Natural killer cell (primary cell): ENCODE results near the gene CCNL2. TPM values are rescaled to one million over a fixed set of nuclear protein-coding genes. Genes with fewer than 3 reads are reported as not detected.

Source experiments
- ATAC-seq, 3 donors: fragments of 150-1000 bp in 2 of 3; fragments of 200-7000 bp in 1 of 3; cut with Tn5 transposase; 1 replicate in 1 of 3; 2 replicates in 2 of 3; pipeline ENCODE4 v1.10.0; 2021; ENCODE audit warnings: mild to moderate bottlenecking in 2 of 3, moderate library complexity in 2 of 3
- DNase-seq, 2 donors: peaks; one replicate each; pipeline versions ENCODE4 v3.0.0 to v3.0.0-alpha.2; 2013 to 2021; ENCODE audit warnings: mixed read lengths in 1 of 2
- H3K27ac ChIP-seq: one replicate; pipeline ENCODE4 v1.5.1; 2013; ENCODE audit warnings: mild to moderate bottlenecking, low read length
- H3K27me3 ChIP-seq: one replicate; pipeline ENCODE4 v1.6.1; 2013; ENCODE audit warnings: low read length; ENCODE audit not compliant: control insufficient read depth, insufficient read depth
- H3K36me3 ChIP-seq: one replicate; pipeline ENCODE4 v1.6.1; 2013; ENCODE audit warnings: low read length; ENCODE audit not compliant: control insufficient read depth, insufficient read depth
- H3K4me1 ChIP-seq: one replicate; pipeline ENCODE4 v1.6.1; 2013; ENCODE audit warnings: low read length; ENCODE audit not compliant: control insufficient read depth, insufficient read depth
- H3K4me3 ChIP-seq: one replicate; pipeline ENCODE4 v1.5.1; 2013; ENCODE audit warnings: low read length
- H3K9me3 ChIP-seq: one replicate; pipeline ENCODE4 v1.6.1; 2013; ENCODE audit warnings: low read length; ENCODE audit not compliant: control insufficient read depth, insufficient read depth
- H3K27ac Mint-ChIP-seq, 2 donors: one replicate each; pipeline ENCODE4 v1.8.0; 2022; ENCODE audit warnings: mild to moderate bottlenecking in 2 of 2, mixed read lengths in 2 of 2, moderate library complexity in 1 of 2
- H3K27me3 Mint-ChIP-seq, 2 donors: one replicate each; pipeline ENCODE4 v1.8.0; 2022; ENCODE audit warnings: low read depth in 2 of 2, mixed read lengths in 2 of 2
- H3K36me3 Mint-ChIP-seq: one replicate; pipeline ENCODE4 v1.8.0; 2022; ENCODE audit warnings: mixed read lengths
- H3K4me1 Mint-ChIP-seq, 2 donors: one replicate each; pipeline ENCODE4 v1.8.0; 2022; ENCODE audit warnings: mixed read lengths in 2 of 2
- H3K4me3 Mint-ChIP-seq: one replicate; pipeline ENCODE4 v1.8.0; 2022; ENCODE audit warnings: mild to moderate bottlenecking, moderate library complexity, mixed read lengths
- H3K9me3 Mint-ChIP-seq, 2 donors: one replicate each; pipeline ENCODE4 v1.8.0; 2022; ENCODE audit warnings: mixed read lengths in 2 of 2
- CTCF ChIP-seq: fragments of 200-600 bp; IDR thresholded peaks from one replicate; pipeline ENCODE4 v1.8.0; 2022; ENCODE audit warnings: antibody characterized with exemption
- WGBS: methylation state at CpG from one replicate; pipeline ENCODE4 v1.1.7; 2013; ENCODE audit warnings: missing lambda C conversion rate; ENCODE audit not compliant: insufficient coverage; 5-methylcytosine and 5-hydroxymethylcytosine counted together
- intact Hi-C: fragments of 100-400 bp; cut with micrococcal nuclease; formaldehyde crosslinking; loops from one replicate; pipeline ENCODE4 v1.14.2; 2022
- total RNA-seq, 4 donors: library from RNA; stranded (reverse); fragments of 120-200 nt in 1 of 4; gene quantifications; one replicate each; pipeline versions ENCODE4 v1.2.3 to v1.2.4, GENCODE V29; 2013 to 2022

The CCNL2 gene
- total RNA-seq, 3 donors from 2014 or later (not counting 1 experiment from before 2014, with no cell fraction given), result 253 to 281 (median 274) TPM

- Histone ChIP-seq H3K9me3 (no peaks in the 10 kb centered on the region), H3K27ac (no peak overlapping the region), H3K27me3 (no peaks in the 10 kb centered on the region), H3K4me1 (no peaks in the 10 kb centered on the region), H3K4me3 (no peak overlapping the region), H3K36me3 (peaks cover 2% of the 10 kb centered on the region)
- Mint-ChIP-seq H3K9me3 (no peaks in the 10 kb centered on the region), H3K27me3 (no peaks in the 10 kb centered on the region), H3K4me3 (no peak overlapping the region), H3K4me1 (no peaks in the 10 kb centered on the region), H3K27ac (no peak overlapping the region), H3K36me3 (no peaks in the 10 kb centered on the region)
- WGBS, result 93% methylated on average over 21 of the region's 21 CpGs
- DNase-seq (no peak), ATAC-seq (no peak)
- no peak for TF ChIP-seq CTCF
- intact Hi-C loops, result no loop called here
Observed at GRCh38 chr1:1335792-1336248, 63.3 kb downstream of the CCNL2 start.

Other genes starting within 250 kb of the CCNL2 start
- 1 to 10 TPM in 2 of 3 donors, under 1 TPM in 1; 0.23 to 1.7 (median 1.7) TPM for gene TTLL10, start 225.5 kb downstream of the CCNL2 start, total RNA-seq
- gene TNFRSF18, start 192.7 kb downstream of the CCNL2 start, total RNA-seq, result 10 to 100 TPM; 40.3 to 81.9 (median 54.7) TPM
- gene TNFRSF4, start 185.2 kb downstream of the CCNL2 start, total RNA-seq, result 10 to 100 TPM; 14.3 to 26.5 (median 15.7) TPM
- 100 to 1,000 TPM; 176 to 211 (median 184) TPM for gene SDF4, start 167.3 kb downstream of the CCNL2 start, total RNA-seq
- 10 to 100 TPM; 13.7 to 16.5 (median 16.3) TPM for gene B3GALT6, start 167.1 kb downstream of the CCNL2 start, total RNA-seq
- 1 to 10 TPM; 2.6 to 4.1 (median 4.1) TPM for gene C1QTNF12, start 152.6 kb downstream of the CCNL2 start, total RNA-seq
- 10 to 100 TPM; 66.0 to 84.2 (median 78.1) TPM for gene UBE2J2, start 125.5 kb downstream of the CCNL2 start, total RNA-seq
- 10 to 100 TPM in 1 of 3 donors, 1 to 10 TPM in 2; 6.9 to 13.1 (median 9.4) TPM for gene SCNN1D, start 118.9 kb downstream of the CCNL2 start, total RNA-seq
- gene ACAP3, start 91.4 kb downstream of the CCNL2 start, total RNA-seq, result 10 to 100 TPM; 56.1 to 59.7 (median 59.0) TPM
- gene PUSL1, start 90.7 kb downstream of the CCNL2 start, total RNA-seq, result 10 to 100 TPM; 11.1 to 13.0 (median 12.9) TPM
- gene INTS11, start 74.7 kb downstream of the CCNL2 start, total RNA-seq, result 100 to 1,000 TPM; 150 to 189 (median 181) TPM
- gene CPTP, start 74.5 kb downstream of the CCNL2 start, total RNA-seq, result 10 to 100 TPM in 2 of 3 donors, 1 to 10 TPM in 1; 8.0 to 14.6 (median 12.3) TPM
- 1 to 10 TPM in 2 of 3 donors, under 1 TPM in 1; 0.66 to 1.4 (median 1.3) TPM for gene TAS1R3, start 68.1 kb downstream of the CCNL2 start, total RNA-seq
- gene DVL1, start 49.9 kb downstream of the CCNL2 start, total RNA-seq, result 10 to 100 TPM; 33.8 to 41.9 (median 35.6) TPM
- under 1 TPM in 1 of 3 donors, not detected in 2; 0.26 TPM for gene MXRA8, start 40.8 kb downstream of the CCNL2 start, total RNA-seq
- 10 to 100 TPM; 60.0 to 76.3 (median 64.6) TPM for gene AURKAIP1, start 24.1 kb downstream of the CCNL2 start, total RNA-seq
- gene MRPL20, start 8.0 kb upstream of the CCNL2 start, total RNA-seq, result 100 to 1,000 TPM in 1 of 3 donors, 10 to 100 TPM in 2; 90.9 to 111 (median 92.7) TPM
- gene ANKRD65, start 21.9 kb upstream of the CCNL2 start, total RNA-seq, result not detected
- gene VWA1, start 36.4 kb upstream of the CCNL2 start, total RNA-seq, result not detected
- gene ATAD3C, start 50.4 kb upstream of the CCNL2 start, total RNA-seq, result 1 to 10 TPM in 2 of 3 donors, under 1 TPM in 1; 0.13 to 2.2 (median 1.5) TPM
- 10 to 100 TPM; 31.9 to 52.4 (median 42.9) TPM for gene ATAD3B, start 72.4 kb upstream of the CCNL2 start, total RNA-seq
- 10 to 100 TPM; 17.3 to 37.3 (median 22.2) TPM for gene ATAD3A, start 112.8 kb upstream of the CCNL2 start, total RNA-seq
- under 1 TPM; 0.35 to 1.00 (median 0.83) TPM for gene TMEM240, start 141.3 kb upstream of the CCNL2 start, total RNA-seq
- gene SSU72, start 175.5 kb upstream of the CCNL2 start, total RNA-seq, result 100 to 1,000 TPM in 1 of 3 donors, 10 to 100 TPM in 2; 87.5 to 107 (median 93.9) TPM
- 1 to 10 TPM; 2.8 to 3.2 (median 3.0) TPM for gene FNDC10, start 200.8 kb upstream of the CCNL2 start, total RNA-seq
- gene MIB2, start 216.2 kb upstream of the CCNL2 start, total RNA-seq, result 10 to 100 TPM; 44.9 to 54.1 (median 46.0) TPM
- 100 to 1,000 TPM in 2 of 3 donors, 10 to 100 TPM in 1; 82.9 to 130 (median 126) TPM for gene MMP23B, start 232.8 kb upstream of the CCNL2 start, total RNA-seq